ENCODE results near the gene PNPLA6. TPM values are rescaled to one million over a fixed set of nuclear protein-coding genes. Genes with fewer than 3 reads are reported as not detected.

Gene PNPLA6
- total RNA-seq, 1 donor from 2014 or later = 40.8 TPM

GRCh38 chr19:7582446-7582845 is 46.9 kb downstream of the PNPLA6 start:
- no peak for DNase-seq (ENCODE audit: low read depth)
- TF ChIP-seq CTCF (IDR thresholded peaks at IDR 0.05; ENCODE audit: insufficient read depth, low read length, severe bottlenecking) = no peak

GRCh38 chr19:7589822-7590221 is 54.3 kb downstream of the PNPLA6 start:
- Histone ChIP-seq H3K27me3 (ENCODE audit: control insufficient read depth, insufficient read depth, low read length) (no peaks in the 10 kb centered on the region), H3K36me3 (ENCODE audit: control insufficient read depth, insufficient read depth, low read length) (no peaks in the 10 kb centered on the region), H3K4me3 (ENCODE audit: low read depth, low read length) (no peak overlapping the region)
- no peak for TF ChIP-seq CTCF (IDR thresholded peaks at IDR 0.05; ENCODE audit: insufficient read depth, low read length, severe bottlenecking)
- FAIRE-seq (no peak), DNase-seq (ENCODE audit: low read depth) (no peak)

More at GRCh38 chr19:7582446-7582845, 46.9 kb downstream of the PNPLA6 start:
- Histone ChIP-seq H3K4me3 (ENCODE audit: low read depth, low read length) (no peak overlapping the region), H3K27me3 (ENCODE audit: control insufficient read depth, insufficient read depth, low read length) (no peaks in the 10 kb centered on the region), H3K36me3 (ENCODE audit: control insufficient read depth, insufficient read depth, low read length) (no peaks in the 10 kb centered on the region)
- FAIRE-seq = no peak

GRCh38 chr19:7590256-7590655 is 54.7 kb downstream of the PNPLA6 start:
- Histone ChIP-seq H3K4me3 (ENCODE audit: low read depth, low read length) (no peak overlapping the region), H3K36me3 (ENCODE audit: control insufficient read depth, insufficient read depth, low read length) (no peaks in the 10 kb centered on the region), H3K27me3 (ENCODE audit: control insufficient read depth, insufficient read depth, low read length) (no peaks in the 10 kb centered on the region)
- FAIRE-seq (no peak), DNase-seq (ENCODE audit: low read depth) (peak; percentile 34)
- TF ChIP-seq CTCF (IDR thresholded peaks at IDR 0.05; ENCODE audit: insufficient read depth, low read length, severe bottlenecking) = no peak

- TF ChIP-seq CTCF (IDR thresholded peaks at IDR 0.05; ENCODE audit: insufficient read depth, low read length, severe bottlenecking) = no peak
- DNase-seq (ENCODE audit: low read depth) (no peak), FAIRE-seq (no peak)
- Histone ChIP-seq H3K4me3 (ENCODE audit: low read depth, low read length) (peak within 1 kb of the TSS; percentile 65), H3K27me3 (ENCODE audit: control insufficient read depth, insufficient read depth, low read length) (no peaks in the 10 kb centered on the region), H3K36me3 (ENCODE audit: control insufficient read depth, insufficient read depth, low read length) (no peaks in the 10 kb centered on the region)
Measured at GRCh38 chr19:7595466-7596133, 60.1 kb downstream of the PNPLA6 start, which contains the start of gene CAMSAP3. TSS of gene CAMSAP3 (plus strand) at chr19:7595863. CDS start at chr19:7596003, 140 bp downstream.

DNA sequence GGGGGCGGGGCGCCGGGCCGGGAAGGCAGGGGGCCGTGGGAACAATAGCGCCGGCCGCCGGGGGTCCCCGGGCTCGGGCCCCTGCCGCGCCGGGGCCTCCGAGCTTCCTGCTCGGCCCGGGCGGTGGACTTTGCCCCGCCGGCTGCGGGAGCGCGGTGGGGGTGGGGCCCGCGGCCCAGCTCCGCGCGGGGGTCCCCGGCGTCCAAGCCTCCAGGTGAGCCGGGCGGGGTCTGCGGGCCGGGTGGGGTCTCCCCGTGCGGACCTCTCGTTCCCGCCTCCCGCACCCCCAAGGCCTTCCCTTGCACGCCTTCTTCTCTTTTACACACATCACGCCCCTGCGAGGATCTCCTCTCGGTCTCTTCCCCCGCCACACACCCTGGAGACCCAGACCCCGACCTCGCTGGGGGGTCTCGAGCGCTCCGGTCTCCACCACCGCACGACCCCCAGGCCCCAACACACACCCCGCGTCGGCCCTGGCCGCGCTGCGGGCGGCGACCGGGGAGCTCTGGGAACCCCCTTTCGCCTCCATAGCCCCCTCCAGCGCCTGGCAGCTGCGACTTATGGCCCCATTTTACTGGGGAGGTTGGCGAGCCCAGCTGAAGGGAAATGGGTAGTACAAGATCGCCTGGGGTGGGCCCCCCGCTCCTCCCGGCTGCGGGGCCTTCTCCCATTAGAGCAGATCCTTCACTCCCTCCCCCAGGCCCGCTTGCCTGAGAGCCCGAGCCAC is 60.9 kb downstream of the PNPLA6 start:
- no peak for TF ChIP-seq CTCF (IDR thresholded peaks at IDR 0.05; ENCODE audit: insufficient read depth, low read length, severe bottlenecking)
- DNase-seq (ENCODE audit: low read depth) (no peak), FAIRE-seq (no peak)
- Histone ChIP-seq H3K36me3 (ENCODE audit: control insufficient read depth, insufficient read depth, low read length) (no peaks in the 10 kb centered on the region), H3K4me3 (ENCODE audit: low read depth, low read length) (peak overlapping the region; percentile 65), H3K27me3 (ENCODE audit: control insufficient read depth, insufficient read depth, low read length) (no peaks in the 10 kb centered on the region)
